Activated CD4-positive, alpha-beta T cell treated with anti-CD3 and anti-CD28 coated beads for 36 hours (primary cell): ENCODE results near the gene SMOC2. TPM values are rescaled to one million over a fixed set of nuclear protein-coding genes. Genes with fewer than 3 reads are reported as not detected.

Experiments
- ATAC-seq: fragments of 200-7000 bp; cut with Tn5 transposase; one replicate; pipeline ENCODE4 v1.10.0; 2021; ENCODE audit warnings: mild to moderate bottlenecking, moderate library complexity
- CTCF ChIA-PET: fragments of 350-600 bp; sonication (Branson Sonifier 250); formaldehyde crosslinking; loops from one replicate; lab custom pipeline; 2021; ENCODE audit warnings: antibody characterized with exemption; lab: Charles Lee
- POLR2A ChIA-PET: fragments of 350-600 bp; sonication (Branson Sonifier 250); formaldehyde crosslinking; loops from one replicate; lab custom pipeline; 2021; ENCODE audit warnings: antibody characterized with exemption, inconsistent platforms; lab: Charles Lee
- DNase-seq: peaks from one replicate; pipeline ENCODE4 v3.0.0-alpha.2; 2020
- H3K27ac Mint-ChIP-seq: one replicate; pipeline ENCODE4 v1.8.0; 2021; ENCODE audit warnings: mixed read lengths
- H3K27me3 Mint-ChIP-seq: one replicate; pipeline ENCODE4 v1.8.0; 2021; ENCODE audit warnings: mixed read lengths
- H3K36me3 Mint-ChIP-seq: one replicate; pipeline ENCODE4 v1.8.0; 2021; ENCODE audit warnings: low read depth, mixed read lengths
- H3K4me1 Mint-ChIP-seq: one replicate; pipeline ENCODE4 v1.8.0; 2021; ENCODE audit warnings: mixed read lengths
- H3K4me3 Mint-ChIP-seq: one replicate; pipeline ENCODE4 v1.8.0; 2021; ENCODE audit warnings: mild to moderate bottlenecking, moderate library complexity, mixed read lengths
- H3K9me3 Mint-ChIP-seq: one replicate; pipeline ENCODE4 v1.8.0; 2021; ENCODE audit warnings: low read depth, mixed read lengths
- intact Hi-C, 2 experiments: fragments of 100-400 bp; cut with DNase I in 1 of 2; cut with micrococcal nuclease in 1 of 2; formaldehyde crosslinking; loops; one replicate each; pipeline versions ENCODE4 v1.14.2 to v1.15.1; 2022 to 2024; cut with DNase I, micrococcal nuclease
- total RNA-seq, 2 experiments: library from RNA; stranded (reverse); gene quantifications; one replicate each; pipeline ENCODE4 v1.2.3, GENCODE V29; 2021

SMOC2 gene
- total RNA-seq, 2 experiments from 2014 or later: not detected

GRCh38 chr6:168538892-168539811 is 98.2 kb downstream of the SMOC2 start:
- Mint-ChIP-seq H3K27ac (no peak overlapping the region), H3K27me3 (peaks cover 12% of the 10 kb centered on the region), H3K36me3 (no peaks in the 10 kb centered on the region), H3K4me1 (no peaks in the 10 kb centered on the region), H3K4me3 (no peak overlapping the region), H3K9me3 (no peaks in the 10 kb centered on the region)
- ChIA-PET CTCF (no interaction called here), POLR2A (no interaction called here)
- intact Hi-C loops: no loop called here
- ATAC-seq: no peak
- no peak for DNase-seq

GRCh38 chr6:168540713-168541291 is 99.8 kb downstream of the SMOC2 start:
- ATAC-seq: no peak
- peaks cover 12% of the 10 kb centered on the region for H3K27me3 Mint-ChIP-seq

GRCh38 chr6:168541307-168541706 is 100.3 kb downstream of the SMOC2 start:
- H3K27ac Mint-ChIP-seq: no peak overlapping the region

More at GRCh38 chr6:168540713-168541291, 99.8 kb downstream of the SMOC2 start:
- Mint-ChIP-seq H3K4me1 (no peaks in the 10 kb centered on the region), H3K9me3 (no peaks in the 10 kb centered on the region), H3K27ac (no peak overlapping the region), H3K36me3 (no peaks in the 10 kb centered on the region), H3K4me3 (no peak overlapping the region)
- CTCF ChIA-PET: no interaction called here
- no peak for DNase-seq
- POLR2A ChIA-PET: no interaction called here
- intact Hi-C loops: no loop called here

GRCh38 chr6:168542301-168542700 is 101.3 kb downstream of the SMOC2 start:
- H3K36me3 Mint-ChIP-seq: no peaks in the 10 kb centered on the region
- H3K27ac Mint-ChIP-seq: no peak overlapping the region
- ATAC-seq (no peak), DNase-seq (no peak)
- no peak overlapping the region for H3K4me3 Mint-ChIP-seq
- no peaks in the 10 kb centered on the region for H3K9me3 Mint-ChIP-seq
- no peaks in the 10 kb centered on the region for H3K4me1 Mint-ChIP-seq
- CTCF ChIA-PET: no interaction called here
- POLR2A ChIA-PET: no interaction called here
- intact Hi-C loops: no loop called here
- H3K27me3 Mint-ChIP-seq: peaks cover 12% of the 10 kb centered on the region

More at GRCh38 chr6:168541307-168541706, 100.3 kb downstream of the SMOC2 start:
- no peak for ATAC-seq
- Mint-ChIP-seq H3K36me3 (no peaks in the 10 kb centered on the region), H3K4me3 (no peak overlapping the region), H3K9me3 (no peaks in the 10 kb centered on the region), H3K27me3 (peaks cover 12% of the 10 kb centered on the region), H3K4me1 (no peaks in the 10 kb centered on the region)
- ChIA-PET CTCF (no interaction called here), POLR2A (no interaction called here)
- intact Hi-C loops: no loop called here
- no peak for DNase-seq

- CTCF ChIA-PET: no interaction called here
- intact Hi-C loops: no loop called here
These were observed 104.4 kb downstream of the SMOC2 start for GRCh38 chr6:168545428-168545827.

GRCh38 chr6:168546151-168546550 is 105.2 kb downstream of the SMOC2 start:
- Mint-ChIP-seq H3K9me3 (no peaks in the 10 kb centered on the region), H3K4me3 (no peak overlapping the region), H3K4me1 (no peaks in the 10 kb centered on the region), H3K36me3 (no peaks in the 10 kb centered on the region), H3K27me3 (peaks cover 6% of the 10 kb centered on the region), H3K27ac (no peak overlapping the region)
- intact Hi-C loops: no loop called here
- DNase-seq (no peak), ATAC-seq (no peak)
- ChIA-PET POLR2A (no interaction called here), CTCF (no interaction called here)

More at GRCh38 chr6:168545428-168545827, 104.4 kb downstream of the SMOC2 start:
- Mint-ChIP-seq H3K27ac (no peak overlapping the region), H3K36me3 (no peaks in the 10 kb centered on the region), H3K9me3 (no peaks in the 10 kb centered on the region), H3K27me3 (peaks cover 11% of the 10 kb centered on the region), H3K4me3 (no peak overlapping the region), H3K4me1 (no peaks in the 10 kb centered on the region)
- no peak for ATAC-seq
- POLR2A ChIA-PET: no interaction called here
- no peak for DNase-seq

- Mint-ChIP-seq H3K4me1 (no peaks in the 10 kb centered on the region), H3K27ac (no peak overlapping the region)
- intact Hi-C loops: no loop called here
These were observed 105.7 kb downstream of the SMOC2 start for GRCh38 chr6:168546730-168547129.

GRCh38 chr6:168550326-168550725 is 109.3 kb downstream of the SMOC2 start:
- POLR2A ChIA-PET: no interaction called here
- Mint-ChIP-seq H3K36me3 (no peaks in the 10 kb centered on the region), H3K9me3 (no peaks in the 10 kb centered on the region), H3K4me1 (no peaks in the 10 kb centered on the region), H3K4me3 (no peak overlapping the region), H3K27me3 (peaks cover 2% of the 10 kb centered on the region), H3K27ac (no peak overlapping the region)
- DNase-seq (no peak), ATAC-seq (no peak)
- intact Hi-C loops: no loop called here
- CTCF ChIA-PET: no interaction called here

More at GRCh38 chr6:168546730-168547129, 105.7 kb downstream of the SMOC2 start:
- ATAC-seq: no peak
- CTCF ChIA-PET: no interaction called here
- DNase-seq: no peak
- H3K27me3 Mint-ChIP-seq: peaks cover 2% of the 10 kb centered on the region
- H3K4me3 Mint-ChIP-seq: no peak overlapping the region
- POLR2A ChIA-PET: no interaction called here
- no peaks in the 10 kb centered on the region for H3K9me3 Mint-ChIP-seq
- no peaks in the 10 kb centered on the region for H3K36me3 Mint-ChIP-seq

GRCh38 chr6:168554472-168554871 is 113.5 kb downstream of the SMOC2 start:
- Mint-ChIP-seq H3K36me3 (no peaks in the 10 kb centered on the region), H3K4me1 (no peaks in the 10 kb centered on the region), H3K27ac (no peak overlapping the region), H3K27me3 (peaks cover 2% of the 10 kb centered on the region), H3K9me3 (no peaks in the 10 kb centered on the region), H3K4me3 (no peak overlapping the region)
- CTCF ChIA-PET: no interaction called here
- POLR2A ChIA-PET: no interaction called here
- intact Hi-C loops: no loop called here
- no peak for ATAC-seq
- no peak for DNase-seq

- ChIA-PET CTCF (no interaction called here), POLR2A (no interaction called here)
- no peak overlapping the region for H3K27ac Mint-ChIP-seq
- no peak overlapping the region for H3K4me3 Mint-ChIP-seq
- no peak for DNase-seq
- ATAC-seq: no peak
- H3K9me3 Mint-ChIP-seq: no peaks in the 10 kb centered on the region
- no peaks in the 10 kb centered on the region for H3K4me1 Mint-ChIP-seq
- intact Hi-C loops: no loop called here
- H3K36me3 Mint-ChIP-seq: no peaks in the 10 kb centered on the region
- H3K27me3 Mint-ChIP-seq: peaks cover 2% of the 10 kb centered on the region
These were observed 114.1 kb downstream of the SMOC2 start for GRCh38 chr6:168554898-168555617.

GRCh38 chr6:168555618-168556273 is 114.8 kb downstream of the SMOC2 start:
- intact Hi-C loops: no loop called here
- ATAC-seq: no peak
- no peaks in the 10 kb centered on the region for H3K4me1 Mint-ChIP-seq
- POLR2A ChIA-PET: no interaction called here
- CTCF ChIA-PET: no interaction called here
- no peak overlapping the region for H3K4me3 Mint-ChIP-seq
- H3K27me3 Mint-ChIP-seq: peaks cover 2% of the 10 kb centered on the region
- no peak overlapping the region for H3K27ac Mint-ChIP-seq
- no peak for DNase-seq
- H3K36me3 Mint-ChIP-seq: no peaks in the 10 kb centered on the region
- no peaks in the 10 kb centered on the region for H3K9me3 Mint-ChIP-seq
